Stimulated activated CD4-positive, alpha-beta T cell treated with anti-CD3 and anti-CD28 coated beads, Interleukin-1b, Interleukin-23, amount 100 ng/mL, for 48 hours (primary cell): ENCODE data around the gene UPP1.
"Not testable (repeated sequence)": the region's sequence is repeated elsewhere in the genome, so short reads cannot be mapped to it uniquely, and the experiment has no call there.

Experiments
- DNase-seq: peaks from one replicate; pipeline ENCODE4 v3.0.0-alpha.2; 2020

Gene UPP1

GRCh38 chr7:48112401-48113165, 23.5 kb downstream of the UPP1 start:
- no peak for DNase-seq

DNA sequence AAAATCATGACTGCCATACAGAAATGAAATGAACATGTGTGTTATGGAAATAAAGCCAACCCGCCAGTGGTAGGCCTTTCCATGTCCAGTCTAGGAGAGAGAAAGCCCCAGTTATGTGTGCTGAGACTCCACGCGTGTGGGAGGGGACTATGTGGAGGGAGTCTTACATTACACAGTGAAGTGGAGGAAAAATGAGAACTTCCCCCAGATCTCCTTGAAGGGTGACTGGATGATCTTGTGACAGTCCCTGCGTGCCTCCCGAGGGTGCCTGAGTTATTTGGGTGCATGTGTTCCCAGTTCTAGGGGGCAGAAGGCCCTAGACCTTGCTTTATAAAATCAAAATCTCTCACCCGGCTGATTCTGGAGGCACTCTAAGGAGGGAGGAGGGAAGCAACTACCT, 24.2 kb downstream of the UPP1 start:
- DNase-seq, result no peak

DNA sequence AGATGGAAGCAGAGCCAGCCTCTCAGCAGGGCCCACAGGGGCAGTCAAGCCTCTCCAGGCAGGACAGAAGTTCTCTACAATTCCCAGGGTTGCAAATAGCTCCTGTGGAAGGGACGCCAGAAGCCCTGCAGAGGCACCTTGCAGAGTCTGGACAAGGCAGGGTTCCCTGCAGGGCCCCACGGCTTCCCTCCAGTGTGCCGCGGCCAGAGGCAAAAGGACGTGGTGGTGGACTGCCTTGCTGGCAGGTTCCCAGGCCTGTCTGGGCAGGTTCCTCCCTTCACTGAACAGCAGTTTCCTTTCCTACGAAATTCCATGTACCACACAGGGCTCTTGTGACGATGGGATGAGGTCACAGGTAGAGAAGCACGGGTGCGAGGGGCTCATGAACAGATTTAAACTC, 25.1 kb downstream of the UPP1 start:
- DNase-seq, result no peak

DNA sequence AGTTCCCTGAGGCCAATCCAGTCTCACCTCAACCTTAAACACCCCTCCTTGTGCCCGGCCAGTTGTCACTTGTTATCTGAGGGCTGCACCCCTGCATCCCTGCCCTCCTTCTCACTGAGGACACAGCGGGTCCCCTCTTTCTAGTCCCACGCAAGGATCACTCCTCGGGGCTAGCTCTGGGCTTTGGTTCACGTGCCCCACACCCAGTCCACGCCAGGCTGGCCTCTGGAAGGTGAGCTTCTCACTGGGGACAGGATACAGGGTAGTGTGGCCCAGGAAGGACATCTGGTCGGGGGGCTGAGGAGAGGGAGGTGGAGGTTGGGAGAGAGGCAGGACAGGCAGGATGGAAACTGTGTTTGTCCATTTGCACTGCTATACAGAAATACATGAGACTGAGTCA, 25.5 kb downstream of the UPP1 start:
- DNase-seq, result no peak

DNA sequence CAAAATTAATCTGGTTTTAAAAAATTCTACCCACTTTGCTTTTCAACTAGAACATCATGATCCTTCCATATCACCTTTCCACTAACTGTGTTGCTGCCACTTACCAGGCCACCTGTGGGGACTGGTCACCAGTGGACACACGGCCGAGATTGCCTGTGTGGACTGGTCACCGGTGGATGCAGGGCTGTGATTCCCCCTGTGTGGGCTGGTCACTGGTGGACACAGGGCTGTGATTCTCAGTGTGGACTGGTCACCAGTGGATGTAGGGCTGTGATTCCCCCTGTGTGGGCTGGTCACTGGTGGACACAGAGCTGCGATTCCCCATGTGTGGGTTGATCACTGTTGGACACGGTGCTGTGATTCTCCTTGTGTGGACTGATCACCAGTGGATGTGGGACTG, 27.0 kb downstream of the UPP1 start:
- no peak for DNase-seq

DNA sequence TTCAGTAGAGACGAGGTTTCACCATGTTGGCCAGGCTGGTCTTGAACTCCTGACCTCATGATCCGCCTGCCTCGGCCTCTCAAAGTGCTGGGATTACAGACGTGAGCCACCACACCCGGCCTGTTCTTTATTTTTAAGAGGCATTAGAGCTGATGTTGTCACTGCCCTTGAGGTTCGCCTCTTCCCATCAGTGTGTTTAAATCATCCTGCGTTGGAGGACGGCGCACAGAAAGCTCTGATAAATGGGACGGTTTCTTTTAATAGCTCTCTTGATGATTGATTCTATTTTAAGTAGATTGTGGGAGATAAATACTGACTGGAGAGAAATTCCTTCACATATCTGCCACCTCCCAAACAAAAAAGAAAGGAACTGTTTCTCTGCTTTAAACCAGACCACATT, 29.0 kb downstream of the UPP1 start:
- no peak for DNase-seq

DNA sequence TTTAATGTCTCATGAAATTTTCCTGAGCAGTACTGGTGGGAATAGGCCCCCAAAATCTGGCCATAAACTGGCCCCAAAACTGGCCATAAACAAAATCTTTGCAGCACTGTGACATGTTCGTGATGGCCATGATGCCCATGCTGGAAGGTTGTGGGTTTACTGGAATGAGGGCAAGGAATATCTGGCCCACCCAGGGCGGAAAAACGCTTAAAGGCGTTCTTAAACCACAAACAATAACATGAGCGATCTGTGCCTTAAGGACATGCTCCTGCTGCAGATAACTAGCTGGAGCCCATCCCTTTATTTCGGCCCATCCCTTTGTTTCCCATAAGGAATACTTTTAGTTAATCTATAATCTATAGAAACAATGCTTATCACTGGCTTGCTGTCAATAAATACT, 31.5 kb downstream of the UPP1 start:
- not testable (repeated sequence) for DNase-seq

GRCh38 chr7:48126037-48126436, 37.0 kb downstream of the UPP1 start:
- DNase-seq, result no peak

DNA sequence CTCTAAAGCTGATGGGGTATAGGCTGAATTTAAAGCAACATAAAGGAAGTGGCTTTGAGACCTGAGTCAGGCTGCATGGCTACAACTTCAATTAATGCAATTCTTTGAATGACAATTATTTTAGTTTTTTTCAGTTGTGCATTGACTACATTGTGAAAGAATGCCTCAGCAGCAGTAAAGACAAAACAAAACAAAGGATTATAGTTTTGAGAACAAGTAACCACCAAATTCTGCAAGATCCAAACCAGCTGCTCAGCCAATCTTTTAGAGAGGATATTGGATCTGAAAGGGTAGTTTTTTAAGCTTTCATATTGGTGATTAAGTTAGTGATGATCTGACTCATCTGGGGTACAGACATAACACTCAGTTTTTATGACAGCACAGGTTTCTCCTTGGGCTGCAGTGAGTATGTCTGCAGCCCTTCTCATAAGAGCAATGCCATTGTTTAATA, 41.6 kb downstream of the UPP1 start:
- DNase-seq, result no peak

- no peak for DNase-seq
These were observed 43.7 kb downstream of the UPP1 start for GRCh38 chr7:48132792-48133191.

GRCh38 chr7:48139459-48139858, 50.4 kb downstream of the UPP1 start:
- DNase-seq, result no peak

DNA sequence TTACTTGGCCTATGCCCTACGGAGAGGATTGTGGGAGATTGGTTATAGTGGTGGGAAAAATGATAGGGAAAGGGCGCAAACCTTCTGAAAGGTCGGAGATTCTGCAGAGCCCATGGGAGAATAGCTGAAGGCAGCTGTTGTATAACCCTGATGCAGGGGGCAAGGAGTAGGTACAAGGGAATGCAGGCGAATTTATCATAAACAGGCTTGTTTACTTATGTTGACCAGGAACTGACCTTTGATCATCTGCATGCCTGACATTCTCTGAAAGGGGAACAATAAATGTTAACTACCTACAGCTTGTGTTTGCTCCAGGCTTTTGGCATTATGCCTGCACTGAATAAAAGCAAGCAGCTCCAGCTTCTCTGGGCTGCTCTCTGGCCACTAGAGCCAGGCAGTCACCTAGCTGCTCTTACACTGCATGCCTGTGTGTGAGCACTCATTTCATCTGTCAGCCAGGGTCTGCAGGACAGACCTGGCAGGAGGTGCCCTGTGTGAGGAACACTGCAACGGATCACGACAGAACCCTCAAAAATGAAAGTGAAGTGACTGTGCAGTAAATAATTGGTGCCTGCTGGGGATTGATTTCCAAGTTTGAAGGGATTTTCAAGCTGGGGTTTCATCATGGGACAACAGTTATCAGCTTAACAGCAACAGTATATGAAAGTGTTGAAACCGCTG, 51.1 kb downstream of the UPP1 start:
- DNase-seq, result no peak

GRCh38 chr7:48141521-48141920, 52.5 kb downstream of the UPP1 start:
- DNase-seq, result no peak

- DNase-seq, result no peak
These were observed 55.3 kb downstream of the UPP1 start for GRCh38 chr7:48144291-48144768.

DNA sequence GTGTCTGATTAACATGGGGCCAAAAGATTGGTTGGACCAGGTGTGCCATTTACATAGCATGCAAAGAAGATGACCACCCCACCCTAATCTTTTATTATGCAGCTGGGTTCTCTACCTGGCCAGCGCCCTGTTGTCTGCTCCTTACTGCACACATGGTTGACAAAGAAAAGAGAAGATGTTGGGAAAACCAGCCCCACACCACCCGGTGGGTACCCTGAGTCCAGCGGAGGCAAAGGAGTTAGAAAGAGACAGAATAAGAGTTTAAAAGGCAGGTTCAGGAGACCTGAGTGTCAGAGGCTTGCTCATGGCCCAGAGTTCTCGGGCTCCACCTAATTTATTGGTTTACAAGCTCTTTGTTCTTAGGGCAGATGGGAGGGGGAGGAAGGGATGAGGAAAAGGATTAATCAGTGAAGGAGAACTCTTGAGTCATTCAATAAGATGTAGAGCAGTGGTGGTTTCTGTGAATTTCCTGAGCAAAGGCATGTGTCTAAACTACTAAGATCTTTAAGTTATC, 58.1 kb downstream of the UPP1 start:
- DNase-seq, result no peak

GRCh38 chr7:48147690-48148089, 58.6 kb downstream of the UPP1 start:
- DNase-seq, result not testable (repeated sequence)

- no peak for DNase-seq
These were observed 59.2 kb downstream of the UPP1 start for GRCh38 chr7:48148311-48148710.

- no peak for DNase-seq
These were observed 60.0 kb downstream of the UPP1 start for GRCh38 chr7:48149058-48149457.

- DNase-seq, result no peak
These were observed 61.0 kb downstream of the UPP1 start for GRCh38 chr7:48150086-48150485.

DNA sequence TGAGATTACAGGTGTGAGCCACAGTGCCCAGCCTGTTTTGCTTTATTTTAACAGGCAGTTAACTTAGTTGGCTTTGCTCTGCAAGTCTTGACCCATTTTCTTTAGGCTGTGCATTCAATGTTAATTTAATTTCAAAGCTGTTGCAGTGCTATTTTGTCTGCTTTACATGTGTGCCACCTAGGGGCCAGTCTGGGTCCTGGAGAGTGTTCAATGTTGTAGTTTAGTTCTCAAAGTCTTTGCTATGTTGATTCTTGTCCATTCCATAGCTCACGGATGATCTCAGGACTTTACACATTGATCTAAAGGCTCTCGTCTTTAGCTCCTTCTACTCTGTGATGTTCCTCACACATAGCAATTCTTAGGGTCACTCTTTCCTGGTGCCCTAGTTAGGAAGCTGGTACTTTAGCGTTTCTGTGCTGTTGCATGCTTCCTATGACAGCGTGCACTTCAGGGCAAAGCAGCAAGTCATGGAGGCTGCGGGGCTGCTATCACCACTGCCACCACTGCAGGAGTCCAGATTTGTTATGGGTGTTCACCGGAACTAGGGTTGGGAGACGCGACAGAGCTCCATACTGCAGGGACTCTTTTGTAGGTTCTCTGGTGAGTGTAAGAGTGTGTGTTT, 65.8 kb downstream of the UPP1 start:
- DNase-seq, result peak; percentile 15
